HG02763 (cell line): Measurements from ENCODE around the gene MBOAT1.
"Not testable (repeated sequence)": the region's sequence is repeated elsewhere in the genome, so short reads cannot be mapped to it uniquely, and the experiment has no call there.

Experiments used
- ATAC-seq: cut with Tn5 transposase; IDR thresholded peaks from one replicate; pipeline ENCODE4 v1.9.1; 2021; ENCODE audit warnings: mild to moderate bottlenecking, moderate library complexity; ENCODE audit not compliant: unreplicated experiment

Gene MBOAT1

GRCh38 chr6:20173833-20174792, 38.2 kb downstream of the MBOAT1 start:
- ATAC-seq = no peak

DNA sequence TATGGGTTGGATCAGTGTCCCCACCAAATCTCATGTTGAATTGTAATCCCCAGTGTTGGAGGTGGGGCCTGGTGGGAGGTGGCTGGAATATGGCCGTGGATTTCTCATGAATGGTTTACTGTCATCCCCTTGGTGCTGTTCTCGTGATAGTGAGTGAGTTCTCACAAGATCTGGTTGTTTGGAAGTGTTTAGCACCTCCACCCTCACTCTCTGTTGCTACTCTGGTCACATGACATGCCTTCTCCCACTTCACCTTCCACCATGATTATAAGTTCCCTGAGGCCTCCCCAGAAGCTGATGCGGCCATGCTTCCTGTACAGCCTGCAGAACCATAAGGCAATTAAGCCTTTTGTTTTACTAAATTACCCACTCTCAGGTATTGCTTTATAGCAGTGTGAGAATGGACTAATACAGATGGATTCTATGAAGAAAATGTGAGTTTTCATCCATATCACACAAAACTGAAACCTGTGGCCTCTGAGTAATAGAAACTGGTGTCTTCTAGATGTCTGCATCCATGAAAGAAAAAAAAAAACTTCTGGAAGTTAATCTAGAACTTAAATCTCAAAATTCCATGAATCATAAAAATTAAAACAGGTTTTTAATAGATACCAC, 39.3 kb downstream of the MBOAT1 start:
- ATAC-seq = no peak

- no peak for ATAC-seq
These were observed 41.7 kb downstream of the MBOAT1 start for GRCh38 chr6:20170455-20171148.

DNA sequence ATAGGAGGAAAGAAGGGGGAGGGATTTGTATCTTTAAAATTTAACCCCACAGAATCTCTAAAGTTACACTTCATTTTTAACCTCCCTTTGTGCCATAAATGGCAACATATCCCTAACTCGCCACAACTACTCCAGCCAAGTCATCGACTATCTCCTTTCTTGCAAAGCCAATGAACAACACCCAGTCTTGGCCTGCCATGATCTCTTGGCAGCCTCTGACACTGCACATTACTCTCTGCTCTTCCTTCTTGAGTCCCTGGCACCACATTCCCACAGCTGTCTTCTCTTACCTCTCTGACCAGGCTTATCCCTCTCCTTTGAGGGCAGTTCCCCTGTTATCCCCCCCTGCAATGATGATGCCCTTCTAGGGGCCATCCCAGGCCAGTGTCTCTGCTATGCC, 42.5 kb downstream of the MBOAT1 start:
- ATAC-seq = no peak

DNA sequence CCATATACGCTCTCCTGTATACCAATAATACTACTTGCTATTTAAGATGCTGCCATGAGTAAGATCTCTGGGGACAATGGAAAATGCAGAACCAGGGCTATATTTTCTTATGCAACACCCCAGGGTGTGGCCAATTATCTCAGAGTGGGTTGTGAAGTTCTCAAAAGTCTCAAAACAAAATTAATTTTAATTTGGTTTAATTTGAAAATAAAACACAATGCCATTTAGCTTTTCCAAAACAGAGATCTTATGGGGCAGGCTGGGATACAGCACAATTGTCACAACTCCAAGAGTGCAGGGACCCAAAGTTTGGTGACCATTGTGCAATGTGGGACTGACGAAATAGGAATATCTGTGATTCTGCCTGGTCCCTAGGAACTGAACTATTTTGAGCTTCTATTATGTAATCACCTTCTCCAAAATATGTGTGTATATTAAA, 43.1 kb downstream of the MBOAT1 start:
- no peak for ATAC-seq

GRCh38 chr6:20168690-20169089, 43.6 kb downstream of the MBOAT1 start:
- no peak for ATAC-seq

DNA sequence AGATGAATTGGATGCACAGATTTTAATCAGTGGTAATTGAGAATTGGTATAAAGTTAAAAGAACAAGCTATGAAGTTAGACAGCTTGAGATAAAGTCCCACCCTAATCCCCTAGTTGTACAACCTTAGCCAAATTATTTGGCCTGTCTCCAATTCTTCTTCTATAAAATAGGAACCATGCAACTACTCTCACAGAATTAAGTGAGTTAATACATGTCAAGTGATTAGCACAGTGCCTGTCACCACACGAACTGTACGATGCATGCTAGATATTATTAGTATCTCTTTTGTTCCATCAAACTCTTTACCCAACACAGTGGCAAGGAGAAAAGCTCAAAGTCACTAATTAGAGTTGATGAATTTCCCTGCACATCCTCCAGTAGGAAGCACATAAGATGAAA, 44.7 kb downstream of the MBOAT1 start:
- ATAC-seq = no peak

DNA sequence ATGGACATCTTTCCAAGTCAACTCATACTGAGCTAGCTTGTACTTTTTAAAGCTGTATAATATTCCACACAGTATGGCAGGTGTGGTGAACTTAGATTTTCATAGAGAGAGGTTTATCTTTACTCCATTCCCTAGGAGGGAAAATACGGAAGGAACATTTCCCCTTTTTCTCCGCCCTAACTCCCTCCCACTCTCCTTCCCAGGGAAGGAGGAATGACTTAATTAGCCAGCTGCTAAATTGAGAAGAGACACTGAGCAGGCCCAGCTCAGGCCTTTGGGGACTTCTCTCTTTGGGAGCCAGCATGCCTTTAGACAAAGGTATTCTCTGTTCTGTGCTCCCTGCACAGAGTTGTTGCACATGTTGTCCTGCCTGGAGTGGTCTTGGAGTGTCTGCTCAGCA, 46.1 kb downstream of the MBOAT1 start:
- no peak for ATAC-seq

- ATAC-seq = no peak
These were observed 49.8 kb downstream of the MBOAT1 start for GRCh38 chr6:20162515-20162914.

GRCh38 chr6:20160541-20161283, 51.6 kb downstream of the MBOAT1 start:
- ATAC-seq = no peak

- ATAC-seq = no peak
These were observed 52.3 kb downstream of the MBOAT1 start for GRCh38 chr6:20159781-20160540.

GRCh38 chr6:20159098-20159497, 53.2 kb downstream of the MBOAT1 start:
- ATAC-seq = no peak

GRCh38 chr6:20158676-20159075, 53.6 kb downstream of the MBOAT1 start:
- ATAC-seq = no peak

DNA sequence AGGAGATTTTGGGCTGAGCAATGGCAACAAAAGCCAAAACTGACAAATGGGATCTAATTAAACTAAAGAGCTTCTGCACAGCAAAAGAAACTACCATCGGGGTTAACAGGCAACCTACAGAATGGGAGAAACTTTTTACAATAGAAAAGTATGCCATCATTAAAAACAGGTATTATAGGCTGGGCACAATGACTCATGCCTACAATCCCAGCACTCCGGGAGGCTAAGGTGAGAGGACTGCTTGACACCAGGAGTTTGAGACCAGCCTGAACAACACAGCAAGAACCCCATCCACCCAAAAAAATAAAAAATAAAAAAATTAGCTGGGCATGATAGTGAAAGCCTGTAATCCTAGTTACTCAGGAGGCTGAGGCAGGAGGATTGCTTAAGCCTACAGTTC, 55.4 kb downstream of the MBOAT1 start:
- no peak for ATAC-seq

- no peak for ATAC-seq
These were observed 57.5 kb downstream of the MBOAT1 start for GRCh38 chr6:20154753-20155152.

GRCh38 chr6:20153194-20153593, 59.1 kb downstream of the MBOAT1 start:
- ATAC-seq = no peak

- no peak for ATAC-seq
These were observed 63.8 kb downstream of the MBOAT1 start for GRCh38 chr6:20148433-20148832.

- no peak for ATAC-seq
These were observed 64.8 kb downstream of the MBOAT1 start for GRCh38 chr6:20147469-20147868.

DNA sequence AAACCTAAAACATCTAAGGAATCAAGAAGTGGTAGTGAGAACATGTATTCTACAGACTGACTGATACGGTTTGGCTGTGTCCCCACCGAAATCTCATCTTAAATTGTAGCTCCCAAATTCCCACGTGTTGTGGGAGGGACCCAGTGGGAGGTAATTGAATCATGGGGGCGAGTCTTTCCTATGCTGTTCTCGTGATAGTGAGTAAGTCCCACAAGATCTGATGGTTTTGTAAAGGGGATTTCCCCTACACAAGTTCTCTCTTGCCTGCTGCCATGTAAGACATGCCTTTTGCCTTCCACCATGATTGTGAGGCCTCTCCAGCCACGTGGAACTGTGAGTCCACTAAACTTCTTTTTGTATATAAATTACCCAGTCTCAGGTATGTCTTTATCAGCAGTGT, 65.4 kb downstream of the MBOAT1 start:
- not testable (repeated sequence) for ATAC-seq

DNA sequence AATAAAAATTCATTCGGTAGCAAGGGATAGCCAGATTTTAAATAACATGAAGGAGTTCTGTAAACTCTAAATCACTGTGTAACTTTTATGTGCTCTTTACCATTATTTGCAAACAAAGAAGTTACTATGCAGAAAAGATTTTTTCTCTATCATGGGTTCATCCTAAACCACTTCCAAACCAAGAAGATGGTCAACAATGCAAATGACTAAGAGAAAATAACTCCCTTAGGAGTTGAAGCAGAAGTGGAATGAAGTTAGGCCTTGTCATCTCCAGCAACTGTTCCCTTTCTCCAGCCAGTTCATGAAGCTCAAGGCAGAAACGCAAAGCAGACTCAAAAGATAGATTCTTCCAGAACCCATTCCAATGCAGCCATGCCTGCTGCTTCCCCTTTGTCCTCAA, 66.0 kb downstream of the MBOAT1 start:
- no peak for ATAC-seq
